ENCODE results near the gene IBA57. TPM values are rescaled to one million over a fixed set of nuclear protein-coding genes. Genes with fewer than 3 reads are reported as not detected.

Gene IBA57
- total and polyA plus RNA-seq, 2 of the 8 experiments (the other 6 are each of a cell fraction or from before 2014, with no cell fraction given): 2.6 to 5.9 TPM

DNA sequence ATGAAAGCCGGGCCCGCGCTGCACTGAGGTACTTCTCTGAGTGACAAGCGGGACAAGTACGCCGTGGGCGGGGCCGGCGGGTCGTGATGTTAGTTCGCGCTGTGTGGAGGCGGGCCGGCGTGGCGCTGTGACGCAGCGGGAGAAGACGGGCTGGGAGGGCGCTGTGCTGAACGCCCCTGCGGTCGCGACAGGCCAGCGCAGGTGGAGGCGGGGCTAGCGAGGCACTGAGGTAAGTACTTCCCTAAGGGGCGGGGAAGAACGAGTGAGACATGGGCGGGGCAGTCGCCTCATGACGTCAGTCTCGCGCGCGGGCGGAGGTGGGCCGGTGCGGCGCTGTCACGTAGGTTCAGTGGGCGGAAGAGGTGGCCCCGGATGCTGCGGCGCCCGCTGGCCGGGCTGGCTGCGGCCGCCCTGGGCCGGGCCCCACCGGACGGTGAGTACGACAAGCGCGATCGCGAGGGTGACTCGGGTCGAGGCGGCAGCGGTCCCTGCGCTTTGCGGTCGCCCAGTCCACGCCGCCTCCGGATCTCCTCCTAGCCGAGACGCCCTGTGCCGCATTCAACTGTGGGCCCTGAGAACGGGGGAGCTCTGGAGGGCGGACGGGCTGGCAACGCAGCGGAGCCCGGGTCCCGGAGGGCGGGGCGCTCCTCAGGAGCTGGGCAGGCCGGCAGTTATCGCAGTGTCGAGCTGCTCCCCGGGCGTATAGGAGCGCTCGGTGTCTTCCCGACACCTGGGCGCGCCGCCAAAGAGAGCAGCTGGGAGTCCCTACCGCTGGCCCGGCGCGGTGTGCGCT, 25.5 kb upstream of the IBA57 start, which contains the start of gene GUK1 (continued):
- TF ChIP-seq TAF1 (IDR thresholded peaks at IDR 0.05; ENCODE audit: low read depth, low read length) (peak; percentile 88), ZNF274 (IDR thresholded peaks at IDR 0.05; ENCODE audit: borderline replicate concordance, extremely low read depth, low read length) (no peak), HDAC2 (IDR thresholded peaks at IDR 0.05; ENCODE audit: borderline replicate concordance in 1 of 2, low read depth in 2 of 2, low read length in 2 of 2) (peak in 1 of 2 experiments; percentile 81; a peak in 2 of 4 replicates), SIX5 (IDR thresholded peaks at IDR 0.05; ENCODE audit: low read depth, low read length) (no peak), SRF (IDR thresholded peaks at IDR 0.05; ENCODE audit: low read depth, low read length) (peak; percentile 65), SP4 (IDR thresholded peaks at IDR 0.05; ENCODE audit: low read length) (peak; percentile 87), GABPA (IDR thresholded peaks at IDR 0.05; ENCODE audit: borderline replicate concordance, insufficient read depth, low read length) (no peak), MAFK (IDR thresholded peaks at IDR 0.05; ENCODE audit: low read depth, low read length) (no peak), FOSL1 (IDR thresholded peaks at IDR 0.05; ENCODE audit: insufficient read depth, low read depth, low read length) (no peak), BRCA1 (IDR thresholded peaks at IDR 0.05; ENCODE audit: low read depth, low read length) (no peak), EP300 (IDR thresholded peaks at IDR 0.05; ENCODE audit: borderline replicate concordance in 1 of 2, low read depth in 2 of 2, low read length in 2 of 2) (no peak)
